IPS DF 6.9 (cell line): ENCODE measurements around the gene ZNF516.

ENCODE experiments used
- DNase-seq: peaks from one replicate; pipeline ENCODE4 v3.0.0-alpha.2; 2013; ENCODE audit warnings: low read depth, low spot score
- H3K27ac ChIP-seq: one replicate; pipeline ENCODE4 v1.5.1; 2013; ENCODE audit warnings: low read length, control low read depth
- H3K27me3 ChIP-seq: 2 replicates; pipeline ENCODE4 v1.6.1; 2013; ENCODE audit warnings: mild to moderate bottlenecking, low read length; ENCODE audit not compliant: control insufficient read depth, insufficient read depth
- H3K36me3 ChIP-seq: 2 replicates; pipeline ENCODE4 v1.6.1; 2013; ENCODE audit warnings: low read length; ENCODE audit not compliant: control insufficient read depth, insufficient read depth
- H3K4me1 ChIP-seq: 2 replicates; pipeline ENCODE4 v1.6.1; 2013; ENCODE audit warnings: low read length; ENCODE audit not compliant: control insufficient read depth, insufficient read depth
- H3K4me3 ChIP-seq: 2 replicates; pipeline ENCODE4 v1.5.1; 2013; ENCODE audit warnings: mild to moderate bottlenecking, low read length
- H3K9me3 ChIP-seq: 2 replicates; pipeline ENCODE4 v1.6.1; 2013; ENCODE audit warnings: low read length, inconsistent platforms; ENCODE audit not compliant: control insufficient read depth, insufficient read depth
- whole genome bisulfite sequencing: extraction: QIAGEN DNeasy Blood & Tissue Kit; methylation state at CpG from one replicate; pipeline ENCODE4 v1.1.7; 2013; ENCODE audit warnings: mixed read lengths, missing lambda C conversion rate; ENCODE audit not compliant: insufficient read length, insufficient coverage; 5-methylcytosine and 5-hydroxymethylcytosine counted together

ZNF516 gene

DNA sequence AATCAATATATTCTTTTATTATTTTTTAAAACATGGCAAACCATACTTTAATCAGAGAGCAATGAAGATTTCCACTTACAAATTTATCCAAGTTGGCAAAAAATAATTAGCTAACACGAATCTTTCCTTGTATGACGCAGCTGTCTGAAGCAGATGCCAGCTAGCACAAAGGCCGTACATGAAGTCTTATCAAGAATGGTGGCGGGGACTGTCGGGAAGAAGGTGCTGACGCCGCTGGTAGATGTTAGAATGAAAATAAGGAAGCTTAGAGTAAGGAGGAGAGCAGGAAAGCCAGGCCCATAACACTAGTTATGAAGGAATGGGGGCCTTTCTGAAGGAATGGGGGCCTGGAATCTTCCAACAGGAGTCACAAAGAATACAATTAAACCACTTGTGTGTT lies 96.7 kb downstream of the ZNF516 start:
- Histone ChIP-seq H3K9me3 (no peaks in the 10 kb centered on the region), H3K4me3 (no peak overlapping the region), H3K36me3 (no peaks in the 10 kb centered on the region), H3K27ac (no peak overlapping the region), H3K27me3 (no peaks in the 10 kb centered on the region), H3K4me1 (no peaks in the 10 kb centered on the region; the same call in 1 of the 2 replicates)
- no CpG with 5 or more reads among the region's 7 CpGs for WGBS
- no peak for DNase-seq

DNA sequence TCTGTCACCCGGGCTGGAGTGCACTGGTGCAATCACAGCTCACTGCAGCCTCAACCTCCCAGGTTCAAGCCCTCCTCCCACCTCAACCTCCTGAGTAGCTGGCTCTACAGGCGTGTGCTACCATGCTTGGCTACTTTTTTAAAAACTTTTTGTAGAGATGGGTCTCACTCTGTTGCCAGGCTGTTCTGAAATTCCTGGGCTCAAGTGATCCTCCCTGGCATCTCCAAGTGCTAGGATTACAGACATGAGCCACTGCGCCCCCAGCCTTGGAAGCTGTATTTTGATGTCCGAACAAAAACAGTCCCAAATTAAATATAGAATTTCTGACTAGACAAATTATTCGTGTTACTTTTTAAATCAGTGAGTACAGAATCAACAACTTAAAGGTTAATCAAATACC lies 97.4 kb downstream of the ZNF516 start:
- Histone ChIP-seq H3K4me1 (no peaks in the 10 kb centered on the region; the same call in 1 of the 2 replicates), H3K36me3 (no peaks in the 10 kb centered on the region), H3K27ac (no peak overlapping the region), H3K27me3 (no peaks in the 10 kb centered on the region), H3K9me3 (no peaks in the 10 kb centered on the region), H3K4me3 (no peak overlapping the region)
- no CpG with 5 or more reads among the region's 5 CpGs for WGBS
- no peak for DNase-seq

DNA sequence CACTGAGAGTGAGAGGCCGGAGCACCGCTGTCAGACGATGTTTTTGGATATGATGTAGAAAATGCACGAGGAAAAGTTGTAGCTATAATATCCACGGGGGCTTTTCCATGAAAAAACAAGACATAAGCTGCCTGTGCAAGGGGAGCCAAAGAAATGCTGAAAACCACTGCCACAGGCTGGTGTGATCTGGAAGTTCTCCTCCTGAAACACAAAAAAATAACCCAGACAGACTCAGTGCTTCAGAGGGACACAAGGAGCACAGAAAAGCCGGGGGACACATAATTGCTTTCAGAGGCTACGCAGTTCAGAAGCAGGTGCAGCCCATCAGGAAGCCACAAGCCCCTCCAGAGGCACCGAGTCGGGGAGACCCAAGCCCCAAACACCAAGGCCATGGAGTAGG lies 98.2 kb downstream of the ZNF516 start:
- no peak for DNase-seq
- no peaks in the 10 kb centered on the region for H3K27me3 ChIP-seq
- no peak overlapping the region for H3K27ac ChIP-seq
- H3K9me3 ChIP-seq, result no peaks in the 10 kb centered on the region
- H3K4me3 ChIP-seq, result no peak overlapping the region
- no peaks in the 10 kb centered on the region for H3K36me3 ChIP-seq
- no peaks in the 10 kb centered on the region; the same call in 1 of the 2 replicates for H3K4me1 ChIP-seq
- no CpG with 5 or more reads among the region's 9 CpGs for WGBS

- no CpG with 5 or more reads among the region's 20 CpGs for WGBS
- Histone ChIP-seq H3K4me3 (no peak overlapping the region), H3K27me3 (no peaks in the 10 kb centered on the region), H3K4me1 (no peaks in the 10 kb centered on the region; the same call in 1 of the 2 replicates), H3K9me3 (no peaks in the 10 kb centered on the region), H3K27ac (no peak overlapping the region), H3K36me3 (no peaks in the 10 kb centered on the region)
- DNase-seq, result no peak
Observed at GRCh38 chr18:76395609-76396008, 99.4 kb downstream of the ZNF516 start.

DNA sequence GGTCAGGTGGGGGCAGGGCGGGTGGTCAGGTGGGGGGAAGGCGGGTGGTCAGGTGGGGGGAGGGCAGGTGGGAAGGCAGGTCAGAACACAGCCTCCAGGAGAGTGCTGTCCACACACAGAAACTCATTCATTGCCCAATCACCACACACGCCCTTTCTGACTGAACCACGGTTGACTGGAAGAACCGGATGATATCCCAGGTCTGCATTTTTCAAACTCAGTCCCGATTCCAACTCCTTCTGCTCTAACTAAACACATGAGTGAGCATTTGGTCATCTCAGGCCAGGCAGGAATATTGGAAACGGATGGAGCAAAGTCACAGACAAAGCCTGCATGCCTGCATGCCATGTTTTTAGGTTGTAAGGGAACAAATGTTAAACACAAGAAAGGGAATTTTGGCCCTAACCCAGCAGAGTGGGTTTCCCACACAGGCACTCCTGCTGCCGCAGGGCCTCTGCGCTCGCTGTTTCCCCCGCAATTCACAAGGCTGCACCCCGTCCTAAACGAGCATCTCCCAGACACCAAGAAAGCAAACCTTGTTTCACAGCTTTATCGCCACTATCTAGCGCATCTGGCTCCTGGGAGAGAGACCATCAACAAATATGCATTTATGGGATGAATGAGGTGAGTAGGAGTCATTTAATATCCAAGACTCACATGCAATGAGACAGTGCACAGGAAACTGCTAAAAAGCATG lies 100.1 kb downstream of the ZNF516 start:
- no peak for DNase-seq
- no peaks in the 10 kb centered on the region; the same call in 1 of the 2 replicates for H3K4me1 ChIP-seq
- H3K9me3 ChIP-seq, result no peaks in the 10 kb centered on the region
- no peak overlapping the region for H3K27ac ChIP-seq
- WGBS, result no CpG with 5 or more reads among the region's 15 CpGs
- H3K27me3 ChIP-seq, result no peaks in the 10 kb centered on the region
- H3K4me3 ChIP-seq, result no peak overlapping the region
- no peaks in the 10 kb centered on the region for H3K36me3 ChIP-seq

GRCh38 chr18:76392349-76392748 lies 102.7 kb downstream of the ZNF516 start:
- Histone ChIP-seq H3K36me3 (no peaks in the 10 kb centered on the region), H3K4me3 (no peak overlapping the region), H3K27me3 (no peaks in the 10 kb centered on the region), H3K4me1 (no peaks in the 10 kb centered on the region; the same call in 1 of the 2 replicates), H3K27ac (no peak overlapping the region), H3K9me3 (no peaks in the 10 kb centered on the region)
- WGBS, result no CpG with 5 or more reads among the region's 5 CpGs
- DNase-seq, result no peak

GRCh38 chr18:76391746-76392145 lies 103.3 kb downstream of the ZNF516 start:
- DNase-seq, result no peak
- Histone ChIP-seq H3K36me3 (no peaks in the 10 kb centered on the region), H3K9me3 (no peaks in the 10 kb centered on the region), H3K27ac (no peak overlapping the region), H3K27me3 (no peaks in the 10 kb centered on the region), H3K4me3 (no peak overlapping the region), H3K4me1 (no peaks in the 10 kb centered on the region; the same call in 1 of the 2 replicates)
- no CpG with 5 or more reads among the region's 19 CpGs for WGBS

GRCh38 chr18:76391038-76391437 lies 104.0 kb downstream of the ZNF516 start:
- Histone ChIP-seq H3K4me1 (no peaks in the 10 kb centered on the region; the same call in 1 of the 2 replicates), H3K27ac (no peak overlapping the region), H3K36me3 (no peaks in the 10 kb centered on the region), H3K27me3 (no peaks in the 10 kb centered on the region), H3K4me3 (no peak overlapping the region), H3K9me3 (no peaks in the 10 kb centered on the region)
- no peak for DNase-seq
- WGBS, result 100% methylated on average over 2 of the region's 9 CpGs

GRCh38 chr18:76390452-76391035 lies 104.5 kb downstream of the ZNF516 start:
- Histone ChIP-seq H3K9me3 (no peaks in the 10 kb centered on the region), H3K4me3 (no peak overlapping the region), H3K27ac (no peak overlapping the region), H3K27me3 (no peaks in the 10 kb centered on the region), H3K4me1 (no peaks in the 10 kb centered on the region; the same call in 1 of the 2 replicates), H3K36me3 (no peaks in the 10 kb centered on the region)
- no peak for DNase-seq
- WGBS, result no CpG with 5 or more reads among the region's 17 CpGs

DNA sequence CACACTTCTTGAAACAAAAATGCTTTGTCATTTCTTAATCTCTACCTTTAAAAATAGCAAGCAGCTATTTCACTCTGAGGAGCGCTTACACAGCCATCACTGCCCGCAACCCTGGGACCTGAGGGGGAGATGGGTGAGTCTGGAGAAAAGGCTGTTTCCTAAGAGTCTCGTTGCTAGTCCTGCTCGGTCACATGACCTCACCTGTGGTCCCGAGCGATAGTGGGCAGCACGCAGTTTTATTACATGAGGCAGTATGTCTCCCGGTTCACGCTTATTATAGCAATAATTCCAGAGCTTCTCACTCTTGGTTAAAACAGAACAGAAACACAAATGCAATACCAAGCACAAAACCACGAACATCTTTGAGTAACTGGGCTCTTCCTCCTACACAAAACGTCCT lies 105.3 kb downstream of the ZNF516 start:
- DNase-seq, result no peak
- Histone ChIP-seq H3K4me1 (no peaks in the 10 kb centered on the region), H3K27ac (no peak overlapping the region), H3K4me3 (no peak overlapping the region), H3K27me3 (no peaks in the 10 kb centered on the region), H3K9me3 (no peaks in the 10 kb centered on the region), H3K36me3 (no peaks in the 10 kb centered on the region)
- WGBS, result no CpG with 5 or more reads among the region's 11 CpGs
